GM13977 (cell line): ENCODE measurements around the gene TEP1.

Experiments used
- DNase-seq: peaks from one replicate; pipeline ENCODE4 v3.0.0; 2012; ENCODE audit warnings: low spot score
- CTCF ChIP-seq: IDR thresholded peaks from 2 replicates; pipeline ENCODE4 v1.5.1; 2012; ENCODE audit warnings: mild to moderate bottlenecking, control low read depth; ENCODE audit not compliant: insufficient read depth; ENCODE audit errors: extremely low read depth, missing control alignments
- in situ Hi-C: fragments of 300-500 bp; cut with MboI; formaldehyde crosslinking; loops from one replicate; pipeline ENCODE4 v1.12.0; 2022; ENCODE audit warnings: low sequenced_read_pairs, low pct_unique_long_range_greater_than_20kb, mixed read lengths, inconsistent platforms; ENCODE audit not compliant: unreplicated experiment

The TEP1 gene

GRCh38 chr14:20412876-20413743 lies at the start of gene TEP1:
TSS of gene TEP1 (minus strand) at chr14:20413501. CDS start at chr14:20408439, 5,062 bp downstream.
- in situ Hi-C loops = no loop called here
- TF ChIP-seq CTCF = no peak
- DNase-seq = peak; percentile 72

- in situ Hi-C loops = loop anchor here (10.0 kb wide), 1 partner anchor 127 kb away; the partner anchor contains the start of gene CCNB1IP1
- peak; percentile 94 for DNase-seq
- TF ChIP-seq CTCF = no peak
Observed at GRCh38 chr14:20461225-20462141, 48.2 kb upstream of the TEP1 start, which contains the start of gene PIP4P1. TSS of gene PIP4P1 (minus strand) at chr14:20461434. CDS start at chr14:20461325, 109 bp downstream.

- in situ Hi-C loops = loop anchor here (10.0 kb wide), 1 partner anchor 126 kb away; the partner anchor contains the start of gene CCNB1IP1
- DNase-seq = no peak
- no peak for TF ChIP-seq CTCF
Observed at GRCh38 chr14:20460458-20461224, 47.3 kb upstream of the TEP1 start.

GRCh38 chr14:20458031-20458789 lies 44.9 kb upstream of the TEP1 start:
- in situ Hi-C loops = no loop called here
- DNase-seq = no peak
- no peak for TF ChIP-seq CTCF

GRCh38 chr14:20456971-20457370 lies 43.7 kb upstream of the TEP1 start:
- no peak for DNase-seq
- in situ Hi-C loops = no loop called here
- TF ChIP-seq CTCF = no peak
